Nephron (organoid): Measurements from ENCODE around the gene SHH.
A peak's percentile ranks its signal among the peaks of the same experiment; 100 is the strongest.

ENCODE experiments used
- H3K27ac Mint-ChIP-seq, 3 experiments: 2 replicates each; pipeline ENCODE4 v1.8.0; 2020; ENCODE audit warnings: mixed read lengths in 3 of 3, mild to moderate bottlenecking in 2 of 3, moderate library complexity in 1 of 3
- H3K27me3 Mint-ChIP-seq: 2 replicates; pipeline ENCODE4 v1.8.0; 2021; ENCODE audit warnings: low read depth, mild to moderate bottlenecking, moderate library complexity, mixed read lengths
- H3K36me3 Mint-ChIP-seq: 2 replicates; pipeline ENCODE4 v1.8.0; 2020; ENCODE audit warnings: low read depth, mixed read lengths
- H3K4me1 Mint-ChIP-seq: 2 replicates; pipeline ENCODE4 v1.8.0; 2020; ENCODE audit warnings: mixed read lengths
- H3K4me3 Mint-ChIP-seq, 3 experiments: 2 replicates each; pipeline ENCODE4 v1.8.0; 2020; ENCODE audit warnings: mild to moderate bottlenecking in 3 of 3, mixed read lengths in 3 of 3, moderate library complexity in 2 of 3
- H3K9me3 Mint-ChIP-seq: 2 replicates; pipeline ENCODE4 v1.8.0; 2020; ENCODE audit warnings: mixed read lengths
- TF ChIP-seq, protein P1 (sequence below), 3 experiments: fragments of 200-600 bp; sonication (generic); IDR thresholded peaks; one replicate each; pipeline ENCODE4 v1.5.0; 2021; ENCODE audit warnings: antibody characterized with exemption in 3 of 3; ENCODE audit not compliant: unreplicated experiment in 3 of 3

Gene SHH

GRCh38 chr7:155808549-155809331 lies 3.5 kb downstream of the SHH start:
- Mint-ChIP-seq H3K4me3 (peak overlapping the region; percentile 76 to 85 (median 80)), H3K27ac (peak overlapping the region; percentile 71 to 93 (median 92)), H3K4me1 (peaks cover 36% of the 10 kb centered on the region), H3K9me3 (no peaks in the 10 kb centered on the region), H3K36me3 (no peaks in the 10 kb centered on the region), H3K27me3 (peaks cover 97% of the 10 kb centered on the region)
- TF ChIP-seq, protein P1, sequence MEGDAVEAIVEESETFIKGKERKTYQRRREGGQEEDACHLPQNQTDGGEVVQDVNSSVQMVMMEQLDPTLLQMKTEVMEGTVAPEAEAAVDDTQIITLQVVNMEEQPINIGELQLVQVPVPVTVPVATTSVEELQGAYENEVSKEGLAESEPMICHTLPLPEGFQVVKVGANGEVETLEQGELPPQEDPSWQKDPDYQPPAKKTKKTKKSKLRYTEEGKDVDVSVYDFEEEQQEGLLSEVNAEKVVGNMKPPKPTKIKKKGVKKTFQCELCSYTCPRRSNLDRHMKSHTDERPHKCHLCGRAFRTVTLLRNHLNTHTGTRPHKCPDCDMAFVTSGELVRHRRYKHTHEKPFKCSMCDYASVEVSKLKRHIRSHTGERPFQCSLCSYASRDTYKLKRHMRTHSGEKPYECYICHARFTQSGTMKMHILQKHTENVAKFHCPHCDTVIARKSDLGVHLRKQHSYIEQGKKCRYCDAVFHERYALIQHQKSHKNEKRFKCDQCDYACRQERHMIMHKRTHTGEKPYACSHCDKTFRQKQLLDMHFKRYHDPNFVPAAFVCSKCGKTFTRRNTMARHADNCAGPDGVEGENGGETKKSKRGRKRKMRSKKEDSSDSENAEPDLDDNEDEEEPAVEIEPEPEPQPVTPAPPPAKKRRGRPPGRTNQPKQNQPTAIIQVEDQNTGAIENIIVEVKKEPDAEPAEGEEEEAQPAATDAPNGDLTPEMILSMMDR (IDR thresholded peaks at IDR 0.05; ENCODE audit: unreplicated experiment in 3 of 3) = no peak

DNA sequence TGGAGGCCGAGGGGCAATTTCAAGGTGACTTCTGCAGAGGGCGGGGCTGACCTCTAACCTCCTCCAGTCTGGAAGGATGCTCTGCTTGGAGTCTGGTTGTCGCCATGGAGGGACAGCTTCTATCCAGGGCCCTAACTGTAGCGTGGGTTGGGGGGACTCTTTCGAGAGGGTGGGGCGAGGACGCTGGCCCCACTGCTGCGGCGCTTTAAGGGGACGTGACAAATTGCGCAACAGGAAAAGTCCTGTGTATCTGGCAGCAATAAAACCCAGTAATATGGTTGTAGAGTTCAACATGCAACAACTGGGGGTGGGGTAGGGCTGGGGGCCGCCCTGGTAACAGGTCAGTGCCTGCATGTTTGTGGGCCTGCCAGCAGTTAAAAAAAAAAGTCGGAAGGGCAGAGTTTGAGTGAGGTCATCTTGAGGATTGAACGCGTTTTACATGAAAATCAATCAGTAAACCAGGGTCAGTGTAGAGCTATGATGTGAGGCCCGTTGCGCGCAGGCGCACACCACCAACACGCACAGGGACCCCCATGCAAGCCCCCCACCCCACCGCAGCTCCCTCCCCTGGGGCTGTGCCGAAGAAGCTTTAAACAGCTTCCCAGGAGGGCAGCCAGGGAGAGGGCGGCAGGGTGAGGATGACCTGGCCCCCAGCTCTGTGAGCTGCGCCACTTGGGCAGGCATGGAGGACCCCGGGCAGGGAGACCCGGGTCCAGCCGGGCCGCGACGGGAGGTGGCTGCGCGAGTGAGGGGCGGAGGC lies 4.3 kb downstream of the SHH start:
- H3K4me3 Mint-ChIP-seq = peak overlapping the region; percentile 63 to 79 (median 75)
- no peaks in the 10 kb centered on the region for H3K36me3 Mint-ChIP-seq
- peaks cover 95% of the 10 kb centered on the region for H3K27me3 Mint-ChIP-seq
- H3K27ac Mint-ChIP-seq = peak overlapping the region; percentile 56 to 92 (median 72)
- H3K9me3 Mint-ChIP-seq = no peaks in the 10 kb centered on the region
- TF ChIP-seq, protein P1 (IDR thresholded peaks at IDR 0.05; ENCODE audit: unreplicated experiment in 3 of 3) = no peak
- H3K4me1 Mint-ChIP-seq = peaks cover 40% of the 10 kb centered on the region

DNA sequence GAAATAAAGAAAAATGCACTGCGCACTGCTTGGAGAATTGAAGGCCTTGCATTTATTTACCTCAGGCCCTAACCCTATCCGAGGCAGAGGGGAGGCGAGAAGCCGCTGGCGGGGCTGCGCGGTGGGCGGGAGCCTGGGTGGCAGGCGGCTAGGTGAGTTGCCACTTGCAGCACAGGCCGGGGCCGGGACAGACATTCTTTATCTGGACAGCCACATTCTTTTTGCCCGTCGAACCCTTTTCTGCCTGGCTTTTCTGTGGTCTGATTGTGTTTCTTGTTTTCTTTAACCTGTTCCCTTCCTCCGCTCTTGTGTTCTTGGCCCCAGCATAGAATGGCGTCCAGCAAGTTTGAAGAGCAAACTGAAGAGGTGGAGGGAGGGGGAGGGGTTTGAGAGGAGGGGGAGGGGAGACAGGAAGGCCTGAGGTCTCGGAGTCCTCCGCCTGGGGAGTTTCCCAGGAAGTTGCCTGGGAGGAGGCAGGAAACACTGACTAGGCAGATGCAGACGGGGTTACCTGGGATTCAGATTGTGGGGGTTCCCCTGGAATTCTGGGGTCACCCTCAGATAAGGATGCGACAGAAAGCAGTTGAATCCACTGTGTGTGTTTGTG lies 5.1 kb downstream of the SHH start:
- Mint-ChIP-seq H3K4me3 (peak overlapping the region; percentile 63 to 79 (median 75)), H3K27ac (peak overlapping the region; percentile 56 to 92 (median 72)), H3K36me3 (no peaks in the 10 kb centered on the region), H3K4me1 (peaks cover 42% of the 10 kb centered on the region), H3K27me3 (peaks cover 93% of the 10 kb centered on the region), H3K9me3 (no peaks in the 10 kb centered on the region)
- TF ChIP-seq, protein P1 (IDR thresholded peaks at IDR 0.05; ENCODE audit: unreplicated experiment in 3 of 3) = no peak

DNA sequence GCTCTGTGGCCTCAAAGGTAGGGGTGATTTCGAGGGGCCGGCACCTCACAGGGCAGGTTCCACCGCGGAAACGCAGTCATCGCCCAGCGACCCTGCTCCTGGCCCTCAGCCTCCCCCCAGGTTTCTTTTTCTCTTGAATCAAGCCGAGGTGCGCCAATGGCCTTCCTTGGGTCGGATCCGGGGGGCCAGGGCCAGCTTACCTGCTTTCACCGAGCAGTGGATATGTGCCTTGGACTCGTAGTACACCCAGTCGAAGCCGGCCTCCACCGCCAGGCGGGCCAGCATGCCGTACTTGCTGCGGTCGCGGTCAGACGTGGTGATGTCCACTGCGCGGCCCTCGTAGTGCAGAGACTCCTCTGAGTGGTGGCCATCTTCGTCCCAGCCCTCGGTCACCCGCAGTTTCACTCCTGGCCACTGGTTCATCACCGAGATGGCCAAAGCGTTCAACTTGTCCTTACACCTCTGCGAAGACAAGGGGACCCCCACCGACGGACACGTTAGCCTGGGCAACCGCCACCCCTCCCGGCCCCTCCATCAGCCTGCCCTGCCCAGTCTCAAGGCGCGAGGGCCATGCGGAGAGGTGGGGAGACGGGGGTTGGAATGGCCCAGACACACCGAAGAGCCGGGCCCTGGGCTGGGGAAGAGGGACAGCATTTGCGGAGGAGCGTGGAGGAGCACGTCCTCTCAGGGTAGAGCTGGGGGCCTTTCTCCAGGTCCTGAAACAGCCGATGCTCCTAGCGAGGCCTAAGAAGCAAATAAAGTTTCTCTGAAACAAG lies 6.0 kb downstream of the SHH start:
- TF ChIP-seq, protein P1 (IDR thresholded peaks at IDR 0.05; ENCODE audit: unreplicated experiment in 3 of 3) = no peak
- peaks cover 93% of the 10 kb centered on the region for H3K27me3 Mint-ChIP-seq
- no peak overlapping the region for H3K27ac Mint-ChIP-seq
- no peaks in the 10 kb centered on the region for H3K9me3 Mint-ChIP-seq
- H3K4me3 Mint-ChIP-seq = peak overlapping the region; percentile 54 to 56 (median 54)
- peaks cover 35% of the 10 kb centered on the region for H3K4me1 Mint-ChIP-seq
- no peaks in the 10 kb centered on the region for H3K36me3 Mint-ChIP-seq

DNA sequence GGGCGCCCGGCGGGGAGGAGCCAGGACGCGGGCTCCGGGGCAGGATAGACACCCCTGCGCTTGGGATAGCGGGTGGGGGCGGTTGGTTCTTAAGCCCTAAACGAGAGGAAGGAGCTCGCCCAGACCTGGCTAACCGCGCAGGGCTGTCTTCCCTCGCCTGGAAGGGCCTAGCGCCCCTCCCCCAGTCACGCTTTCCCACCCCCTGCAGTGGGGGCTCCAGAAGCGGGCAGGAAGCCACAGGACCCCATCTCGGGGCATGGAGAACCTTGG lies 6.5 kb downstream of the SHH start:
- Mint-ChIP-seq H3K4me3 (no peak overlapping the region), H3K36me3 (no peaks in the 10 kb centered on the region), H3K4me1 (peaks cover 31% of the 10 kb centered on the region), H3K27ac (no peak overlapping the region), H3K27me3 (peaks cover 93% of the 10 kb centered on the region), H3K9me3 (no peaks in the 10 kb centered on the region)
- TF ChIP-seq, protein P1 (IDR thresholded peaks at IDR 0.05; ENCODE audit: unreplicated experiment in 3 of 3) = no peak
